VCaP (cell line): ENCODE measurements around the gene COPZ1.
"Not testable (repeated sequence)": the region's sequence is repeated elsewhere in the genome, so short reads cannot be mapped to it uniquely, and the experiment has no call there.

ENCODE experiments used
- H3K27ac ChIP-seq: fragments of 450-650 bp; 2 replicates; pipeline ENCODE4 v1.5.1; 2017
- CTCF ChIP-seq: fragments of 450-650 bp; conservative IDR thresholded peaks from 2 replicates; pipeline ENCODE4 v1.5.1; 2017; ENCODE audit warnings: mild to moderate bottlenecking, moderate library complexity

The COPZ1 gene

GRCh38 chr12:54306925-54307741, 17.8 kb upstream of the COPZ1 start:
- no peak for TF ChIP-seq CTCF
- H3K27ac ChIP-seq, result no peak overlapping the region

- no peak for TF ChIP-seq CTCF
Measured at GRCh38 chr12:54311051-54311450, 13.9 kb upstream of the COPZ1 start.

GRCh38 chr12:54312309-54312708, 12.6 kb upstream of the COPZ1 start:
- not testable (repeated sequence) for H3K27ac ChIP-seq

More at GRCh38 chr12:54311051-54311450, 13.9 kb upstream of the COPZ1 start:
- no peak overlapping the region for H3K27ac ChIP-seq

GRCh38 chr12:54321363-54321762, 3.6 kb upstream of the COPZ1 start:
- H3K27ac ChIP-seq, result no peak overlapping the region
- TF ChIP-seq CTCF, result no peak

GRCh38 chr12:54325442-54326109, 645 bp downstream of the COPZ1 start:
- H3K27ac ChIP-seq, result peak overlapping the region; percentile 86

GRCh38 chr12:54328595-54329337, 3.8 kb downstream of the COPZ1 start:
- no peak overlapping the region for H3K27ac ChIP-seq
- no peak for TF ChIP-seq CTCF

- no peak for TF ChIP-seq CTCF
- no peak overlapping the region for H3K27ac ChIP-seq
Measured at GRCh38 chr12:54329759-54330158, 4.8 kb downstream of the COPZ1 start.

- H3K27ac ChIP-seq, result no peak overlapping the region
- TF ChIP-seq CTCF, result no peak
Measured at GRCh38 chr12:54330442-54330841, 5.5 kb downstream of the COPZ1 start.
